GM21367 (cell line): ENCODE measurements around the gene EIF1AD.

Experiments used
- ATAC-seq: cut with Tn5 transposase; IDR thresholded peaks from one replicate; pipeline ENCODE4 v1.9.1; 2021; ENCODE audit not compliant: unreplicated experiment

Gene EIF1AD

DNA sequence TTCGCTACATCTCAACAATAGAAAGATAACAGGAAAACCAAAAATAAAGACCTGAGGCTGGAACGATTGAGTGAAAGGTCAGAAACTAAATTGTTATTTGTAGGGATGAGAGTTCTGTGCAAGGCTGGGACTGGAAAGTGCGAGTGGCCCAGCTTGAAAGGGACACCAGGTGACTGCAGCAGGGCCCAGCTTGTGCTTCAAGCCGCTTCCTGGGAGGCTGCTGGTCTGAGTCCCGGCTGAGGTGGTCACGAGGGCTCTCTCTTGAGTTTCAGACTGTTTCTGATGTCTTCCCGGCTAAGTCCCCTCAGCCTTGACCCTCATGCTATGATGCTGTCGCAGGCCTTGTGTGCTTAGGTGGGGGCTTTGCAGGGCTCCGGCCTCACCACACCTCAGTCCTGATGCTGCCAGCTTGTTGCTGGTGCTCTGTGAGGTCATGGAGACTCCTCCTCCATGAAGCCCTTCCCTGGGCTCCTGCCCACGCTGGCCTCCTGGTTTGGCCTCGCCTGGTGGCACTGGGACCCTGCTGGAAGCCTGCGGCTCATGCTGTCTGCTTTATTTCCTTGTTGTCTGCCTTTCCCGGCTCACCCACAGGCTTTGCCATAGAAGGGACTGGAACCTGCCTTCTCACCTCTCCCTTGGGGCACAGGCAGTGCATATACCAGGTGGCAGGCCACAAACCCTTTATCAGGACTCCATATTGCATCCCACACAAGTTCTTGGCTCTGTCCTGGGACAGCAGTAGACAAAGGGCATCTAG lies 4.4 kb upstream of the EIF1AD start:
- no peak for ATAC-seq

DNA sequence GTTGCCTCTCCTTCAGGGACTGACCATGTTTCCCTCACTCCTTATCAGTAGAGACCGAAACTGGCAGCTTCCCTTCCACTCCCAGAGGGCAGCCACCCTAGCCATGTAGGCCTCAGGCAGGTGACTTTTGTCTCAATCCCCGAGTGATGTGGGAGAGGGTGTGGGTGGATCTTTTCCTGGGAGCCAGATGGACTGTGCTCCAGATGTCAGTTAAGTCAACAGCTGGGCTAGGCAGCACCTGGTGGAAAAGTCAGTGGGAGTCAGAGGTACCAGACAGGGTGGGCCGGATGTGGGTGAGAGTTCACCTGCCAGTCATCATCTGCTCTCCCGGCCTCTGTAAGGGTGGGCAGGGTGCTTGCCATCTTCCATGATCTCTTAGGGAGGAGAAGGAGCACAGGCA lies 2.2 kb upstream of the EIF1AD start:
- no peak for ATAC-seq

DNA sequence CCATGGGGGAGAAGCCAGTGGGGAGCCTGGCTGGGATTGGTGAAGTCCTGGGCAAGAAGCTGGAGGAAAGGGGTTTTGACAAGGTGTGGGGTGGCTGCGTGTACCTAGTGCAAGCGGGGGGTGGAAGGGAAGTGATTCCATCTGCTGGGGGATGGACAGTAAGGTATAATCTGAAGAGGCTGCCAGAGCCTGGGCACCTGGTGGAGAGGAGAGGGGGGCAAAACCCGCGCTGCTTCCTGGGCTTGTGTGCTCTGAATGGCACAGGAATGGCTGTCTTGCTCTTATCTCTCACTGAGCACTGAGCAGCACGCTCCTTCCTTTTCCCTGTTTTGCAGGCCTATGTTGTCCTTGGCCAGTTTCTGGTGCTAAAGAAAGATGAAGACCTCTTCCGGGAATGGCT lies 1.3 kb upstream of the EIF1AD start:
- ATAC-seq = no peak

DNA sequence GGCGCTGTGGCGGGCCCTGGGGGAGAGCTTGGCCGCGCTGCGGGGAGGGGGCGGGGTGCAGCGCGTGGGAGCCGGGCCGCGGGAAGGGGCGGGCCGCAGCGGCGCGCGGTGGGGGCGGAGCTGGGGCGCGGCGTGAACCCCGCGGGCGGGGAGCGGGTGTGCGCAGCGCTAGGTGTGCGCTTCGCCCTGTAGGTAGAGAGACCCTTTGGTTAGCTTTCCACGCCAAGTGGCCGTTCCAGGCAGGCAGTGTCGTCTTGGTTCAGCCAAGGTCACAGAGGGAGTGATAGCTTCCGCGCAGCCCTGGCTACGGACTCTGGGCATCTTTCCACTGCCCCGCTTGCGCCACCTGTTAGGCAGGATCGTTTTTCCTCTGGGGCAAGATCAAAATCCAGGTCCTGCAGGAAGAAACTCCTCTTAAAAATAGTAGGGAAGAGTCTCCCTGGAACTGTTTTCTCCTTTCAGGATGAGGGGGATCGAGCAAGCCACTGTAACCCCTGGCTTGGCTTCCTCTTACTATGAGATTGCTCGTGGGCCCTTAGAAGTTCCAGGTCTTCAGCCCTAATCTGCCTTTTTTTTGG lies 780 bp upstream of the EIF1AD start:
- peak; percentile 34 for ATAC-seq

DNA sequence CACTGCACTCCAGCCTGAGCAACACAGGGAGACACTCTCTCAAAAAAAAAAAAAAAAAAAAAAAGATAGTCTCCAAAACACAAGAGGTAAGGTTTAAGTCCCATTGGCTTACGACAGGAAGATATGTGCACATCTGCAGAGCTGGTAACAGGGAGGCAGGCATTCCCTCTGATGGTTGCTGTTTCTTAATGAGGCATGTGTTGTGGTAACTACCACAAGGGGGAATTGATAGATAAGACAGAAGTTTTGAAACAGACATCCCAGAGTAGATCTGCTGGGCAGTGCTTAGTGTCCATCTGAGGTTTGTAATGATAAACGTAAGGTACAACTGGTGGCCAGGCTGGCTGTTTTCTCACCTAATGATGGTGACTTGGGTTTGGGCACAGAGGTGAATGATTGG lies 4.7 kb downstream of the EIF1AD start:
- no peak for ATAC-seq

DNA sequence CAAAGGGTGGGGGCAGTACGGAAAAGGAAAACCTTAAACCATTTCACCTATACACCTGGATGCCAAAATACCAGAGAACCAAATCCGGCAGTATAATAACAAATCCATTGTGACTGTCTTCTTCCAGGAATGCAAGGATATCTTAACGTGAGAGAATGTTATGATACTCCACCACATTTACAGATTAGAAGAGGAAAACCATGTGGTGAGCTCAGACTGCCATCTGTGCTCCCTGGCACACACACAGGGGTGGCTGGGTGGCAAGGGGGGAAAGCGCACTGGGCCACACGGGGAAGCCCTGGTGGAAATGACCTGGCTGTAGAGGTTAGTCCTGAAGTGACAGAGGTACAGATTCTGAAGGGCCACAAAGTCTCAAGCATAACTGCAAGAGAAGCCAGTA lies 9.9 kb downstream of the EIF1AD start:
- ATAC-seq = no peak

DNA sequence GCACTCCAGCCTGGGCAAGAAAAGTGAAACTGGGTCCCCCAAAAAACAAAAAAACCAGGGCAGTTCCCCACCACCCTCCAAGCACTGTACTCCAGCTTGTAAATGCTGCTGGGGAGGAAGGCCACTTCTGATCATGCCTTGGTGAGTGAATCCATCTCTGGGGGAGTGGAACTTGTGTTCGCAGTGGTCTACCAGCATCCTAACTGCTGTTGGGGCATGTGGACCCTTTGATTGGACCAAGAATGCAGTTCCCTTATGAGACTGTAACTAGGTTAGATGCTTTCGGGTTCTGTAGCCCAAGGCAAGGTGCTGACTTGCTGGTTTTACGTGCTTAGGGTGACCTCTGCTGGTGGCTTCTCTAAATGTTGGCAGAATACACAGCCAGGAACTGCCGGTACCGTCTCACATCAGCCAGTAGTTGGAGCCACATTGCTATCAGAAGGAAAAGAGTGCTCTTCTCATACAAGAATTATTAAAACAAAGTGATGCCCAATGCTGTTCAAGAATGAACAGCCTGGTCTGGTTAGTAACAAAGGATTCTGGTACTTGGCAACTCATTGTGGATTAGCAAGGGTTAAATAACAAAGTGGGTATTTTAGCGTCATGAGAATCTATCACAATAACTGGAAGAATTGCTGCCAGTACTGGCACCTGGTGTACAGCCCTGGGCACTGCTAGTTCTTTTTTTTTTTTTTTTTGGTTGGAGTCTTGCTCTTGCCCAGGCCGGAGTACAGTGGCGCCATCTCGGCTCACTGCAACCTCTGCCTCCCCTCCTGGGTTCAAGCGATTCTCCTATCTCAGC lies 13.0 kb downstream of the EIF1AD start:
- ATAC-seq = peak; percentile 90

DNA sequence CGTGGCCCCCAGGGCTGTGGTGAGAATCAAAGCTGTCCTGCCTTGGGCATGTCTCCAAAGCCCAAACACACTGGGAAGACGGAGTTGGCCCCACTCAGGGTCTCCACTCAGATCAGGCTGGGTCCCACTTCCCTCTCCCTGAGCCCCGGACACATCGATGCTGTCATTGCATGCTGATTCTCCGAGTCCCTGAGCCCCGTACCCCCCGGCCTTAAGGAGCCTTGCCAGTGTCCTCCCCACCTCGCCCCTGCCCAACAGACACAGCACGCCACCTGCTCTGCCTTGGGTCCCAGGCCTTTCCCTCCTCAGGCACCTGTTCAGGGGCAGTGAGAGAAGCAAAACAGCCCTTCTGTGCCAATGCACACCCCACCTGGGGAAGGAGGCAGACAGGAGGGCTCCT lies 14.6 kb downstream of the EIF1AD start:
- ATAC-seq = no peak

DNA sequence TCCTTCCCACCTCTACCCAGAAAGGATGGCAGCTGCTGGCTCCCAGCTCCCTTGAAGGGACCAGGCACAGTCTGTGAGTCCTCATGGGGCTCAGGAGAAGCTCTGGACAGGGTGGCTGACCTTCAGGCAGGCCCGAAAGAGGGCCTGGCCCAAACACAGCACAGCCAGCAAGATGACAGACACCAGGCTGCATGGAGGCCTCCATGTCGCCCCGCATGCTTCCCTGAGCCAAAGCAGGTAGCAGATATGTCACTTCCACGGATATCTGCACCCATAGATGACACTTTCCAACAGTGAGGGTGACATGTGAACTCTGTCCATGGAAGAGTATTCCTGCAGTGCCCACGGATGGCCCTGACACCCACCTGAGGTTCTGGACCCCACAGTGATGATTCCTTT lies 18.4 kb downstream of the EIF1AD start:
- no peak for ATAC-seq

DNA sequence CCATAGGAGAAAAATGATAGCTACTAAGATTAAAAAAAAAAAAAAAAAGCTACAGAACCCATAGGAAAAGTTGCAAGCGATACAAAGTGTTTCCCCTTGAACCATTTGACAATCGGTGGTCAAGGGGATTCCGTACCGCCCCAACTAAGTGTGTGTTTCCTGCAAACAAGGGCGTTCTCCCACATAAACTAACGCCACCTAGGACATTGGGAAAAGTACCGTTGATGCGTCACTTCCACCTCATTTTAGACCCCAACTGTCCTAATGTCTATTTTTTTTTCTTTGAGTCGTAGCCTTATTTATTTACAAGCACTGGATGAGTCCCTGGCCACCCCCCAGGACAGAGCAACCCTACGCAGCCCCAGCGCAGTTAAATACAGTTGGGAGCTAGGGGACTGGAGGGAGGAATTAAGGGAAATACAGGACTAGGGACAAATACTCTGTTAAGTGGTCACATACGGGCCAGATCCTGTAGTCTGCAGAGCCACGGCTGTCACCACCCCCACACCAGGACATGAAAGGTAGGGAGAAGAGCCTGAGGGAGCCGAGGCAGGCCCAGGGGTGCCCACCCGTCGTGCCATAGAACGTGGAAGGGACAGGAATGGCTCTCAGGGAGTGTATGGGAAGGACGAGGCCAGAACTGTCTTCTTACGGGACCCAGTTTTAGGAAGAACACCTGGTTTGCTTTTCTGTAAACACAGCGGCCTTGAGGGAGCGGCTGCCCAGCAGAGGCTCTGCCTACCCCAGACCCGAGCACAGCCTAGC lies 19.0 kb downstream of the EIF1AD start:
- no peak for ATAC-seq

DNA sequence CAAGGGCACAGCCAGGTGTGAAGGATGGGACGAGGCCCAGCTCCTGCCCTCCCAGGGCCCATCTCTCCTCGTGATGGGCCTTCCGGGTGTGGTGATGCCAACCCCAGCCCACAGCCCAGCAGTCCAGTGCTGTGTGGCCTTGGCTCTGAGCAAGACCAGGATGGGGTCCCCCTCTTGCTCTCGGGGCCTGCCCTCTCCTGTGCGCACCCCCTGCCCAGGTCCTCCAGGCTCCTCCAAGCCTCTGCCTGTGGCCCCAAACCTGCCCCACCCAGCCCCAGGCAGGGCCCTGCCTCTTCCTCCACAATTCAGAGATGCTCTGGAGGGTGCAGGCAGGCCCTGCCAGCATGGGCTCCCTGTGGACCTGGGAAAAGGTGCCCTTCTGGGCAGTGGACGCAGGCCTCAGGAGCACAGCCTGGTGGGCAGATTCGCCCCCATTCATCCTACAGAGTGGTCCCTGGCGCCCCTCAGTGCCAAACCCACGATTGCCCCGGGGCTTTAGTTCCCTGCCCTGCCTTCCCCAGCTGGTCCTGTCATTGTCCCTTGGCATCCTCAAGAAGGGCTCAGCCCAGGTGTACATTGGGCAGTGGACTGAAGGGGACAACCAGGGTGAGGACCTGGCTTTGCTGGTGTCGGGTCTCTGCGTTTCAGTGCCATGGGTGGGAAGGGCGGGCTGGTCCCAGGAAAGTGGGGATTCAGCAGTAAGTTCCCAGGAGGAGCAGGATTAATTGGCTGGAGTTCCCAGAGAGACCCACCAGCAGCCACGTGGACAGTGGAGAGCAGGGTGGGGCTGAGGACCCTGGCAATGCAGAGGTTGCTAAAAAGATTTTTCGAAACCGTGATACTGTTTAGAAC lies 19.8 kb downstream of the EIF1AD start:
- ATAC-seq = no peak

DNA sequence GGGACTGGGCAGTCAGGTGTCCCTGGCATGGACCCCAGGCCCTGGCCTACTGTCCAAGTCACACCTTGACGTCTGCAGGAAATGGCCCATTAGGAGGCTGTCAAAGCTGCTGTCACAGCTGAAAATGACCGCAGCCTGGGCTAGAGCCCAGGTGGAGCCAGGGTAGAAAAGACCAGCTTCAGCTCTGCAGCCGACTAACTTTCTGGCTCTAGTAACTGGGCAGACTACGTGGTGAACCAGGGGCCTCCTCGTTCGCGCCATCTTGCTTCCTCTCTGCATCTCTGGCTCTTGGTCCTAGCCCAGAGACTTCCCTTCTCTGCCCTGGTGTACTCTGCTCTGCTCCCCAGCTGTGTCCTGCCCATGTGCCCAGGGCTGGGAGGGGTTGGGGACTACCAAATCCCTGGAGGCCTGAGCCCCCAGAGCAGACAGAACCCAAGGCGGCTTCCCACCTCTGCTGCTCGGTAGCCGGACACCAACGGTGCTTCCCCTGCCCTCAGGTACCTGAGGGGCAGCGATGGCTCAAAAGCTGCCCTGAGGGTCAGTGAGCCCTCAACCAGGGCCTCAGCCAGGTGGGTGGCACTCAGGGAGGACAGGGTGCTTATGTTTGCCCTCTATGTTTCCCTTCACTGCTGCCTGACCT lies 20.7 kb downstream of the EIF1AD start:
- ATAC-seq = no peak

DNA sequence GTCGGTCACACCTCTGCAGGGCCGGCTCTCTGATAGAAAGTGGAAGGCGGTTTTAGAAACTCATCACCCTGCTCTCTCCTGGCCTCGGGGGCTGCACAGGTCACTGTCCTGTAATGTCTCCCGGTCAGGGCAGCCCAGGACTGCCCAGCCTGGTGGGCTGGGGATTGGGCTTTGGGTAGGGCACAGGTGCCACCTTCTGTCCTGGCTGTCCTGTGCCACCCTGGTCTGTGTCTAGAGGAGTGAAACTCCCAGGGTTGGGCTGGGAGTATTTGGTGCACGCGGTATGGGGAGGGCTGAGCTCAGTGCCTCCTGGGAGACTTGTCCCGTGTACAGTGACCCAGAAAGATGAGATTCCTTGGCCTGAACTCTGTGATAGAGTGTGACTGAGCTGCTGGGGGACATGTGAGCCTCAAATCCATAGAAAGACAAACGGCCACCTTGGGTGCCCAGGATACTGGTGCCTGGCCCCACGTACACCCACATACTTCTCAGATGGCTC lies 22.6 kb downstream of the EIF1AD start:
- ATAC-seq = no peak

DNA sequence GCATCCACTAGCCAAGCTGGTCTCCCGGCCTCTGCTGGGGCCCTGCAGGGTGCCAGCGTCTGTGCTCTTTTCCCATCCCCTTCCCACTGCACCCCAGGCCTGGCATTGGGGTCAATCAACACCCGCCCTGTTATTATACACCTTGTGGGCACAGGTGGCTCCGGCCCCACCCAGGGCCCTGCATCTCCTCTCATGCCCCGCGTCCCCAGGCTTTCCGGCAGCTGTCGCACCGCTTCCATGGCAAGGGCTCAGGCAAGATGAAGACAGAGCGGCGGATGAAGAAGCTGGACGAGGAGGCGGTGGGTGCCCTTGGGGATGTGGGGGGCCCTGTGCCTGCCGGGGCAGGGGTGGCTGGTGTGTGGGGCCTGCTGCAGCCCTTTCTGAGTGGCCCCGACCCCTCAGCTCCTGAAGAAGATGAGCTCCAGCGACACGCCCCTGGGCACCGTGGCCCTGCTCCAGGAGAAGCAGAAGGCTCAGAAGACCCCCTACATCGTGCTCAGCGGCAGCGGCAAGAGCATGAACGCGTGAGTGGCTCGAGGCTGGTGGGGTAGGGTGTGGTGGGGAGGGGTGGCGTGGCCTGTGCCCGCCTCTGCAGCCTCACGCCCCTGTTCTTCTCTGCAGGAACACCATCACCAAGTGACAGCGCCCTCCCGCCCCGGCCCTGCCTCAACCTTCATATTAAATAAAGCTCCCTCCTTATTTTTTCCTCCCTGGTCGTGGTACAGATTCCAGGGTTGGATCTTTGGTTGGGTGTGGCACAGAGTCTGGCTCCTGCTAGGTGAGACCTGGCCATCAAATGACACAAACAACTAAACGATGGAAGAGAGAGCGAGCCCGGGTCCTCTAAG lies 23.3 kb downstream of the EIF1AD start:
- no peak for ATAC-seq

DNA sequence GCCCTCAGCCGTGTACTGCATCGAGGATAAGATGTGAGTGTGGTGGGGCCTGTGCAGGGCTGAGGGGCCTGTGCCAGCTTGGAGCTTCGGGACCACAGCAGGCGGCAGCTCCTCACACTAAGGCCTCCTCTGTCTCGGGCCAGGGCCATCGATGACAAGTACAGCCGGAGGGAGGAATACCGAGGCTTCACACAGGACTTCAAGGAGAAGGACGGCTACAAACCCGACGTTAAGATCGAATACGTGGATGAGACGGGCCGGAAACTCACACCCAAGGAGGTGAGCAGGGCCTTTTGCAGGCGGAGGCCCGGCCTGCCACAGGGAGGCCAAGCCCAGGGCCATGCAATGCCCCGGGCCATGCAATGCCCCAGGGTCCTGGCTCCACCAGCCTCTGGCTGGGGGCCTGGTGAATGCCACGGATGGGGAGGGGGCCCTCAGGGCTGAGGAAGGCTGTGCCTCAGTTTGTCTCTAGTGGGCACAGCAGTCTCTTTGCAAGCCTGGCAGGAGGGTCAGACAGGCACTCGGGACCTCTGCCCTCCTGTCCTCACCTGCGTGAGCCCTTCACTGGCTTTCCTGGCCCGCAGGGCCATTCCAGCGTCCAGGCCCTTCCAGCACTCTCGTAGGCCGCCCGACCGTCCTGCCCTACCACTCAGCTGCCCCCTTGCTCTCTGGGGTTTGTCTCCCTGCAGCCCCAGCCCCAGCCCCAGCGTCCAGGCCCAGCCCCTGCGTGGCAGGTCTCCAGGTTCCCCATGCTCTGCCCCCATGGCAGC lies 24.2 kb downstream of the EIF1AD start:
- no peak for ATAC-seq

DNA sequence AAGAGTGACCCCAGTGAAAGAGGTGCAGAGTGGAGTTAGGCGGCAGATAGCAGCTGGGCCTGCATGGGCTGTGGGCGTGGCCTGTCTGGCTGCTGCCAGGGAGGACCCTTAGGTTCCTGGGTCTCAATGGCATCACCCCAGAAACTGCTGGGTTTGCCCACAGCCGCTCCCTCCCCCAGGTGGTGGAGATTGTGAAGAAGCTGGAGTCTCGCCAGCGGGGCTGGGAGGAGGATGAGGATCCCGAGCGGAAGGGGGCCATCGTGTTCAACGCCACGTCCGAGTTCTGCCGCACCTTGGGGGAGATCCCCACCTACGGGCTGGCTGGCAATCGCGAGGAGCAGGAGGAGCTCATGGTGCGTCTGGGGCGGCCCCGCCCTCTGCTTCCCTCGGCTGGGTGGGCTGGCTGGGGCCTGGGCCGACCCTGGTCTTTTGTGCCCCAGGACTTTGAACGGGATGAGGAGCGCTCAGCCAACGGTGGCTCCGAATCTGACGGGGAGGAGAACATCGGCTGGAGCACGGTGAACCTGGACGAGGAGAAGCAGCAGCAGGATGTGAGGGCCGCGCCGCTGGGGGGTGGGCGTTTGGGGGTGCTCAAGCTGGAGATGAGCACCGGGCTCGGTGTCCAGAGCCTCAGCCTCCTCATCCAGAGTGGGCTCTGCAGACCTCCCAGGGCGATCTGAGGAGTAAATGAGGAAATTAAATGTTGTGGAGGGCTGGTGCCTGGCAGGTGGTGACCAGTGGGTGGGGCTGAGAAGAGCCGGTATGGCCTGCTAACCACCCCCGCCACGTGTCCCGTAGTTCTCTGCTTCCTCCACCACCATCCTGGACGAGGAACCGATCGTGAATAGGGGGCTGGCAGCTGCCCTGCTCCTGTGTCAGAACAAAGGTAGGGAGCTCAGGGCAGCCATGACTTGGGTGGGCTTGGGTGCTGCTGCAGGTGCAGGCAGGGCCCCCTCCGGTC lies 25.5 kb downstream of the EIF1AD start:
- ATAC-seq = no peak

DNA sequence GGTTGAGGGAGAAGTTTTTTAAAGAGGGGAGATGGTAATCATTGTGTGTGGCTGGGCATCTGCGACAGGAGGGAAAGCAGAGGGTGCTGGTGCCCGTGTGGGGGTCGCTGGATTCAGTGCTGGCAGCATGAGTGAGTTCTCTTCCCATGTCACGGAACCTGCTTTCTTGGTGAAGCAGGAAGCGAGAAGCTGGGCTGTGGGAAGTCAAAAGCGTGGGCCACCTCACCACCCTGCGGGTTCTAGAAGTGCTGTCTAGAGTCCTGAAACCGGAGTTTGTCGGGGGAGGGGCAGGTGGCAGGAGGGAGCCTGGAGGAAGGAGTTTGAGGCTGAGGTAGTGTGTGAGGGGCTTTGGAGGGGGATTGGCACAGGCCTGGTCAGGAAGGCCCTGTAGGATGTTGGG lies 26.2 kb downstream of the EIF1AD start:
- no peak for ATAC-seq
